Measurements from ENCODE around the gene TMTC4.
"Not testable (repeated sequence)": the region's sequence is repeated elsewhere in the genome, so short reads cannot be mapped to it uniquely, and the experiment has no call there.

The TMTC4 gene

DNA sequence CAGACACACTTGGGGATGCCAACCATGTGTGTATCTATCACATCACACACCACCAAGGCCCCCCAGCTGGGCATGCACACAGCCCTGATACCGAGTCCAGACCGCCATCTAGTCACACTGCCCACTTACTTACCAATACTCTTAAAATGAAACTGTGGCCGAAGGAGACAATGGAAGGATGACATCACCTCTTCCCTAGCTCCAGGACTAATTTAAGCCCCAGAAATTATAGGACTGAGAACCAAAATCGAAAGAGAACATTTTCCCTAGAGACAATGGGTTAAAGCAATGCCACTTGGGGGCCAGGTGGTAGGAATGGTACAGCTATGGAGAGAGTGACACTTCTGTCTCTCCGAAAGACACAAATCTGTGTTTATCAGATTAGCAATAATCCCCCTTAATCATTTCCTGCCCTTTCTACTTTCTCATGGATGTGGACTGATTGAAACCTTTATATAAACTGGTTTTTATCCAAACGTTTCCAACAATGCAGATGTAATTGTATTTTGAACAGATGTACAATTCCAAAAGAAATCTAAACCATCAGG, 85.3 kb downstream of the TMTC4 start:
- DNase-seq (ENCODE audit: low read depth in 1 of 2, low spot score in 1 of 2): no peak

DNA sequence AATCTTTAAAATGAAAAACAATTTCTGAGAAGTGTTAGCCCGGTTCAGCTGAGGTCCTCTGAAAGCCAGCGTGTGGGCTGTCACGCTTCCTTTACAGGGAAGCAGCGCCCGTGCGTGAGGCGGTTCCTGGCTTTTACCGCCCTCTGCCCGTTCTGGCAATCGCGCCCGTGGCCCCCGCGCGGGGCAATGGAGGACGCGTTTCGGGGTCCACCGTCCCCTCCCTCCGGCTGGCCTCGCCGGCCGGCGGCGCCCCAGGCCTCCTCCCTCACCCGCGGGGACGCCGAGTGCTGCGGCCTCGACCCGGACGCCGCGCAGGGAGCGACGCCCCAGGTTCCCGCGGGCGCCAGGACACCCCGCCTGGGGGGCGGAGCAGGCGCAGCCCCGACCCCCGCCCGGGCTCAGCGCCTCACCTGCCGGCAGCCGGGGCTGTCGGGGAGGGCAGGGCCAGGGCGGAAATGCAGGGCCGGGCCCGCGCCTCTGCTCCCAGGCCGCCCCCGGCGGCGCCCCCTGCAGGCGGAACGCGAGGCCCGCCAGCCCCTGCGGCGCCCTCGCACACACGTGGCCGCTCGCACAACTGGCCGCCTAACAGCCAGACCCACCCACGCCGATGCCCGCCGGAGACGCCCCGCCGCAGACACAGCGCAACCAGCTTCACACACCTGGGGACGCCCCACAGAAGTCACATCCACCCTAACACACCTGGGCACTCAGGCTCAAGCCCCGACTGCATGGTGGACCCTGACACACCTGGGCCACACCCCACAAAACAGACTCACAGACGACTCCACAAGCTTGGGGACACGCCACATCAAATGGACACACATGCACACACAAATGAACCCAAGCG, 86.0 kb downstream of the TMTC4 start, which contains the start of gene GGACT:
TSS of gene GGACT (minus strand) at position 459 of the 847 bp plus-strand sequence. CDS start 56,198 bp downstream, outside the sequence.
- peak; percentile 78 to 83 for DNase-seq (ENCODE audit: low read depth in 1 of 2, low spot score in 1 of 2)

DNA sequence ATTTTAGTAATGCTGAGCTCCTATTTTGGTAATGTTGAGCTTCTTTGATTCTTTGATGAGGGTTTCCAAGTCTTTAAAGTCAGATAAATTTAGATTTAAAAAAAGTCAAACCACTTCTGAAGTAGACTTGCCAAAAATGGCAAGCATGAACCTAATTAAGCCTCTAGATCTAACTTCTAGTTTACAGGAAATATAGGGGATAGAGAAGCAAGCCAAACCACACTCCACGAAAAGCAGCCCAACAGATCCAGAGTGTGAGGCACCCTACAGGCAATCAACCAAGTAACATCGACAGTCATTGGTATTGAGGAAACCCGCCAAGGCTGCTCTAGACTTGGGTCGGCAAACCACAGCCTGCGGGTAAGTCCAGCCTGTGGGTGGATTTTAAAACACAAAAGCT, 89.7 kb downstream of the TMTC4 start:
- no peak for DNase-seq (ENCODE audit: low read depth in 1 of 2, low spot score in 1 of 2)

DNA sequence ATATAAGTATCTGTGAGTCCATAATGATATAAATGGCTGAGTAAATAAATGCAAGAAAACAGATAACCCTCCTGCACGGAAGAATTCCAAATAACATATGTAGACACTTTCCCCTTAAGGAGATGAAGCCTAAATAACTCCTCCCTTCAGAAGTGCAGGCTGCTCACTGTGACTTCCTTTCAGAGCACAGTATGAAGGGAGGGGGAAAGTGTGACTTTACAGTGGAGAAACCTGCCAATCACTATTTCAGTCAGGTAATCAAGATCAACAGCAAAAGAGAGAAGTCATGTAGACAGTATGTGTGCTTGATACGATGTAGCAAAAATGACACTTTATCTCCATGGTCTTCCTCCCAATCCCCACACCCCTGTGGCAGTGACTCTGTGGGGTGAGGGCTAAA, 93.1 kb downstream of the TMTC4 start:
- no peak for DNase-seq (ENCODE audit: low read depth in 1 of 2, low spot score in 1 of 2)

DNA sequence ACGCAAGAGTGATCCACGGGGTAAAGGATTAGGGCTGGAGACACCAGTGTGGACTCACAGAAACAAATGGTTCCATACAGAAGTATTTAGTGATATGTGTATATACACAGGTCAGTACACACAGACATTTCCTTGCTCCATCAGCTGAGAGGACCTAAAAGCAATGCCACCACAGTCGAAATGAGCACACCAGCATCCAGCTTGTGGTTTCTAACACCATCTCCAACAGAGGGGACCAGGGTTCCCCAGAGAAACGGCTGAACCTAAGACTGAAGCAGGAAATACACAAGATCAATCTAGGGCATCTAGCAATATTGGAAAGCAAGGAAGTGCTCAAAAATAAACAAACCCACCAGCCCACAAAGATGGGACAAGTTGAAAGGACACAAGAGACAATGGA, 93.6 kb downstream of the TMTC4 start:
- DNase-seq (ENCODE audit: low read depth in 1 of 2, low spot score in 1 of 2): no peak

DNA sequence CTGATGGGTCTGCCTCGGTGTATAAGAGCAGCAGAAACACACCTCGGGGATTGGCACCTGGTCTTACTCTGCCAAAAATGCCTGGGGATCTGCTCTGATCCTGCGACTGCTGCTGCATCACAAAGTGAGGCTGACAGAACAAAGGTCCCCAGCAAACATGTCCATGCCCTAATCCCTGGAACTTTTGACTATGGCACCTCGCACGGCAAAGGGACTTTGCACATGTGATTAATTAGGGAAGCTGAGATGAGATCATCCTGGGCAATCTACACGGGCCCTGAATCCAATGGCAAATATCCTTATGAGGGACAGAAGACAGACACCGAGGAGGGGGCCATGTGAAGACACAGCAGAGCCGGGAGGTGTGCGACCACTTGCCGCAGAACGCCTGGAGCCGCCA, 94.5 kb downstream of the TMTC4 start:
- no peak for DNase-seq (ENCODE audit: low read depth in 1 of 2, low spot score in 1 of 2)

DNA sequence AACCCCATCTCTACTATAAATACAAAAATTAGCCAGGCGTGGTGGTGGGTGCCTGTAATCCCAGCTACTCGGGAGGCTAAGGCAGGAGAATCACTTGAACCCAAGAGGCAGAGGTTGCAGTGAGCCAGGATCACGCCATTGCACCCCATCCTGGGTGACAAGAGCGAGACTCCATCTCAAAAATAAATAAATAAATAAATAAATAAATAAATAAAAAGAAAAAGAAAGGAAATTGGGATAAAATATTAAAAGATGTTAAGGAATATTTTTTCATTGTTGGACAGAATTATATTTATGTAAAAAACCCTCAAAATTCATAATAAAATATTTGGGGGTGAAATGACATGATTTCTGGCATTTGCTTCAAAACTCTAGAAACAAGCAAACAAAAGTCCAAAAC, 97.4 kb downstream of the TMTC4 start:
- DNase-seq (ENCODE audit: low read depth in 1 of 2, low spot score in 1 of 2): not testable (repeated sequence)

DNA sequence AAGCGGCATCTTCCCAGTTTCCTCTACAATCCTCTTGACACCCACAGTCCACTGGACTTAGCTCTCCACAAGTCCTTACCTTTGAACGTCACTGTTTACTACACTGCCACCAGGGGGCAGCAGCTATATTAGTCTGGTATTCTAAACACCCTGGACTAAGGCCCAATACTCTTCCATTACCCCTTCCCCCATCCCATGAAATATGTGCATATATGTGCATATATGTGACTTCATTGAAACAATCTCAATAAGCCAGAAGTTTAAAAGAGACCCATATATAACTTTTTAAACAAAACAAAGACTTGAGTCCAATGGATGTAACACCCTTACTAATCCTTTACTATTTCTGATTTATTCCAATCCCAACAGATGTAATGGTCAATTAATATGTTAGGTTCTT, 101.5 kb downstream of the TMTC4 start:
- DNase-seq (ENCODE audit: low read depth in 1 of 2, low spot score in 1 of 2): peak; percentile 49 to 56

DNA sequence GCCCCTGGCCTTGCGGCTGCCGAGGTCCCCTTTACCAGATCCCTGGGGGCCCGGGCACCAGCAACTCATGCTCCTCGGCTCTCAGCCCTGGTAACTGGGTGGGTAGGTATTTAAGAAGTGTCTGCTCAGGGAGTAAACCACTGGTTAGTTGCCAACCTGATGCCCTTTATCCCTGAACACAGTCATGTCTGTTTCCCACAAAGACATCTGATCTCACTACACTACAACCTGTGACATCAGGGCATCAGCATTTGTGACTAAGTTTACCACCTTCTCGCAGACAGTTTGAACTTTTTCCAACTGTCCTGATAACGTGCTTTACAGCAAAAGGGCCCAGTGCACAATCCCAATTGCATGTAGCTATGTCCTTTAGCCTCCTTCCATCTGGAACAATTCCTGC, 108.1 kb downstream of the TMTC4 start:
- no peak for DNase-seq (ENCODE audit: low read depth in 1 of 2, low spot score in 1 of 2)

DNA sequence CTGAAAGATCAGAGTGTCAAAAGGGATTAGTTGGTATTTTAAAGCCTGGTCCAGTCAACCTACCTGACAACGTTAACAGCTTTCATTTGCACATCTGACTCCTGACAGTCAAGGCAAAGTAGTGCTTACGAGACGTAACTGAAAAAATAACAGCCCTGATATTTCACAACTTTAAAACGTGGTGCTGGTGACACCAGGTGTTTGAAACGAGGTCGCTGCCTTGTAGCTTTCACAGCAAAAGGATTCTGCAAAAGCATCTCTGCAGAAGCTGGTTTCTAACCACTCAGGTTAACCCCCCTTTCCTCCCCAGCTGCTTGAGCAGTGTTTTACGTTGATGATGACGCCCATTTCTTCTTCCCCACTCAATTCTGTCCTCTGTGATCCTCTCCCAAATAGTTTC, 109.3 kb downstream of the TMTC4 start:
- no peak for DNase-seq (ENCODE audit: low read depth in 1 of 2, low spot score in 1 of 2)

DNA sequence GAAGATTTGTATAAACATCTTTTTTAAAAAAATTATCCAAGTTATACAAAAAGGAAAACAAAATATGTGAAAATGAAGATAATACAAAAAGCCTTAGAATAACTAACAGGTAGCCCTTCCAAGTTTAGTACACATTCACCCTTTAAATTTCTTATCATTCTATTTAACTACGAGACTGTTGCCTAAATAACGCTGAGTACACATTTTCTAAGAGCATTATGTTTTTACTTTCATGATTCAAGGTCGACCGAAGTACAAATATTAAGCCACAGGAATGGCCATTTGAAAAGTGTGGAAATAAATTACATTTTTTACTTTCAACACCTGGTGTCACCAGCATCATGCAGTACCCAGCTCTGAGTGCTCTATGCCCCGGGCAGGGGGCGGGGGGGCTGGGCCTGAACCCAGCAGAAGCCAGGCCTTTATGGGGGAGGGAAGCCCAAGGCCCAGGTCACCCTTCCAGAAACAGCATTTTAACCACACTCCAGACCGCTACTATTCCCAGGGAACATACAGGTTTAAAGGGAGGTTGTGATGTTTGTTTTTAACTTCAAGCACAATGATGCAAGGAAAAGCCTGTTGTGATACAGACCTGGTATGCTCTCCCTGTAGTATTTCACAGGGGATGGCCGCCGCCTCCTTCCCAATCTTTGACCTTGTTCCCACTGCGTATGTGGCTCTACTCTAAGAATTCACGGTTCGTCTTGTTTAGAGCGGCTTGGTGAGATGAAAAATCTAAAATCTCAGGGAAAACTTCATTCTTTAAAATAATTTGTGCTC, 110.0 kb downstream of the TMTC4 start:
- DNase-seq (ENCODE audit: low read depth in 1 of 2, low spot score in 1 of 2): no peak

DNA sequence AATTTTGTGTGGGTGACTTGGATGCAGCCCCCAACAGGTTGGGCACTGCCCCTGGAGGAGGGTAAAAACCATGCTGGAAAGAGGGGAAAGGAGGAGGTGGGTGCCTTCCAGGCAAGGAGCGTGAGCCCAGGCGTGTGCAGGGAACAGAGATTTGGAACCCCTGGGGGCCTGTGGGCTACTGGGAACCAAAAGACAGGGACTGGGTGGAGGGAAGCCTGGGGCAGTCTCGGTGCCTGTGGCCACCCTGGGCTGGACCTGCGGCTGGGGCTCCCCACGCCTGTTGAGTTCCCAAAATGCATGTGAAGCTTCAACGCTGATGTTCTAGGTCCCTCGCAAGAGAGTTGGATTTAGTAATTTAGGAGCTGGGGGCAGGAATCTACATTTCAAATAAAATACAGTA, 110.8 kb downstream of the TMTC4 start:
- DNase-seq (ENCODE audit: low read depth in 1 of 2, low spot score in 1 of 2): no peak

DNA sequence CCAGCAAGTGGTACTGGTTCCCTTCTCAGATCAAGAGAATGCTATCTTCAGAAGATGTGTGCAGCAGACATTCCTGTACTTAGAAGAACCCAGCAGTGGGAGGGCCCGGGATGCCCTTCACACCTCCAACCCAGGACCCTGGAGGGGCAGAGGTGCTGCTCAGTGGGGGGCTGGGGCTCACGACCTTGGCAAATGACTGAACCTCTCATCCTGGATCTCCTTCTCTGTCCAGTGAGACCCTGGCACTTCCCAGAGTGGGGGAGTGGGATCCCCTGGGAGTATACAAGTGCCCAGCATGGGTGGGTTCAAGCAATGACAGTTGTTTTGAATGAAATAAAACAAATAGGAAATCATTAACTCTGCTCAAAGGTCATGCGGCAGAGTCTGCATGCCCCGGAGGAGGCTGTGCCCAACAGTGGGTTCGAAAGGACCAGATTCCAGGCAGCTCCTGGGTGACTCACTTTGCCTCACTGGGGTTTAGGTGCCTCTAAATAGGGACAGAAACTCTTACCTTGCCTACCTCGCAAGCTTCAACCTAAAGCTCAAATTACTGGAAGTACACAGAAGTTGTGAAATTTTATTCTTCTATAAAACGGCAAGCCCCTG, 112.9 kb downstream of the TMTC4 start:
- no peak for DNase-seq (ENCODE audit: low read depth in 1 of 2, low spot score in 1 of 2)

DNA sequence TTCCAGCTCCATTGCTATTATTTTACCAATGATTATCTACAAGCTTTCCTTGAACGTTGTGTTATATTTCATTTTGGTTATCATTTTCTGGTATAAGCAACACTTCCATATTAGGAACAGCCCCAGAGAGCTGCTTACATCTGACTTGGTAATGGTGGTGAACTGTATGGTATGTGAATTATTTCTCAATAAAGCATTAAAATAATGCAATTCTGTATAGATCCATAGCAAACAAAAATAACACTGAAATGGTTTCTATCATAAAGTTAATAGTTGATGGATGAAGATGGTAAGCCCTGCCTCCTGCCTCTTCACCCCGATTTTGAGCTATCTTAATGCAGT, 113.5 kb downstream of the TMTC4 start:
- no peak for DNase-seq (ENCODE audit: low read depth in 1 of 2, low spot score in 1 of 2)

DNA sequence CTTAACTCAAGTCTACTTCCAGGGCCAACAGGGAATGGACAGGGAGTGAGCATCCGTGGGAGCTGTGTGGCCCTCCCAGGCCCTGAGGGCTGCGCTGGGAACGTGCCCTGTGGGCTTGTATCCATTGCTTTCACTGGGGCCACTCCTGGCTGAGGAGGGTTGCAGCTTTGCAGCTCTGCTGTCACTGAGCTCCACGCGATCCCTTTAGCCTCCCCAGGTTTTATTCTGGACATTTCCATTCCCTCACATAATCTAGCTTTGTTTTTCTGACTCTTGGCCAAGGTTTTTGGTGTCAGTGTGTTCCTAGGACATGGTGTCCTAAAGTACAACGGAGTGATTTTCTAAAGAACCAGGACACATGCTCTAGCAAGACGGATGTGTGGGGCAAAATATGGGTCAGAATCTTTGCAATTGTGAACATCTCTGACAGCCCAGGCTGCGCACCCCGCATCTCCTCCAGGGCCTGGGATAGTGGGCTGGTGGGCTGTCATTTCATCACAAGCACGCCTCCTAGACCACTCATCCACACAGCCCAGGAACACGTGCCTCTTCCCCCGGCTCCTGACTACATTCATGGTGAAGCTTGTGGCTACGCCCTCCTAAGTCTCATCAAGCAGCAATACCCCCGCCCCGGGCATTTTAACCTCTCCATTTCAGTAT, 114.0 kb downstream of the TMTC4 start:
- no peak for DNase-seq (ENCODE audit: low read depth in 1 of 2, low spot score in 1 of 2)

DNA sequence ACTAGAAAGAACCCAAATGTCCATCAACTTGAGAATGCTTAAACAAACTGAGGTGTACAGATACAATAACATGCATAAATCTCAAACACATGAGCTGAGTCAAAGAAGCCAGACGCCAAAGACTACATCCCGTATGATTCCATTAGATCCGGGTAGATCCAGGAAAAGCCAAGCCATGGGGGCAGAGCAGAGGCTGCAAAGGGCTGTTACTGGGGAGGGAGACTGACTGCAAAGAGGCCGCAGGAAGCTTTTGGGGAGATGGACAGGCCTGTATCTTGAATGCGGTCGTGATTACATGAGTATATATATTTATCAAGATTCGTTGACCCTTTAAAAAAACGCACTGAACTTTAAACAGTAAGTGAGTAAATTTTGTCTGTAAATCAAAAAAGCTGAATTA, 114.7 kb downstream of the TMTC4 start:
- no peak for DNase-seq (ENCODE audit: low read depth in 1 of 2, low spot score in 1 of 2)

All from stimulated activated CD4-positive, alpha-beta T cell treated with anti-CD3 and anti-CD28 coated beads, Interleukin-15, amount 100 ng/mL, for 1 hour (primary cell).